HepG2 (cell line): ENCODE results near the gene FRMD1. TPM values are rescaled to one million over a fixed set of nuclear protein-coding genes. Genes with fewer than 3 reads are reported as not detected.

Source experiments
- AGO2 ChIP-seq: fragments of 200-400 bp; formaldehyde crosslinking; optimal IDR thresholded peaks from 2 replicates; pipeline ENCODE3; 2017; ENCODE audit warnings: mild to moderate bottlenecking, low read depth, low read length, moderate library complexity
- AKNA ChIP-seq: sonication (generic); formaldehyde crosslinking; IDR thresholded peaks from 2 replicates; pipeline ENCODE4 v1.4.0; 2020; ENCODE audit warnings: missing genetic modification reagents, borderline replicate concordance
- ERF ChIP-seq: IDR thresholded peaks from 2 replicates; pipeline ENCODE4 v1.6.1; 2018; ENCODE audit warnings: missing biosample characterization, missing genetic modification reagents
- GTF3A ChIP-seq: sonication (generic); formaldehyde crosslinking; conservative IDR thresholded peaks from 2 replicates; pipeline ENCODE4 v1.4.0; 2020; ENCODE audit warnings: mild to moderate bottlenecking, missing genetic modification reagents
- JARID2 ChIP-seq: sonication (generic); formaldehyde crosslinking; IDR thresholded peaks from 2 replicates; pipeline ENCODE4 v1.8.1; 2023; ENCODE audit warnings: missing genetic modification reagents, inconsistent platforms; ENCODE audit not compliant: insufficient replicate concordance
- KAT7 ChIP-seq: IDR thresholded peaks from 2 replicates; pipeline ENCODE4 v1.6.1; 2018; ENCODE audit warnings: borderline replicate concordance, missing compliant biosample characterization
- KIAA2018 ChIP-seq: sonication (generic); formaldehyde crosslinking; IDR thresholded peaks from 2 replicates; pipeline ENCODE4 v1.5.0; 2020; ENCODE audit warnings: mild to moderate bottlenecking, missing genetic modification reagents, borderline replicate concordance
- MXD3 ChIP-seq: IDR thresholded peaks from 2 replicates; pipeline ENCODE4 v1.6.1; 2016; ENCODE audit warnings: mild to moderate bottlenecking, missing biosample characterization, missing genetic modification reagents
- RARA ChIP-seq: IDR thresholded peaks from 2 replicates; pipeline ENCODE4 v1.6.1; 2016; ENCODE audit warnings: missing genetic modification reagents, missing compliant biosample characterization
- SRF ChIP-seq: IDR thresholded peaks from 2 replicates; pipeline ENCODE4 v1.6.1; 2011; ENCODE audit warnings: mild to moderate bottlenecking, low read depth, low read length, moderate library complexity
- TFE3 ChIP-seq: IDR thresholded peaks from 2 replicates; pipeline ENCODE4 v1.6.1; 2016
- ZNF354B ChIP-seq: sonication (generic); formaldehyde crosslinking; IDR thresholded peaks from 2 replicates; pipeline ENCODE4 v1.8.0; 2022; ENCODE audit warnings: mild to moderate bottlenecking, missing genetic modification reagents
- ZNF501 ChIP-seq: sonication (generic); formaldehyde crosslinking; IDR thresholded peaks from 2 replicates; pipeline ENCODE4 v1.5.1; 2020; ENCODE audit warnings: mild to moderate bottlenecking, moderate library complexity, missing genetic modification reagents
- polyA plus RNA-seq, 8 experiments: library from polyadenylated mRNA; depleted of rRNA in 3 of 8; stranded (reverse) in 7 of 8; unstranded in 1 of 8; fragments of >200 nt; fragmentation: Illumina TruSeq in 4 of 8; extraction: Trizol in 4 of 8; gene quantifications; 2 replicates each; pipeline versions ENCODE4 v1.2.1 to v1.2.3, GENCODE V29; 2011 to 2016; ENCODE audit warnings: low read depth in 4 of 8, missing spikeins in 1 of 8, mixed read lengths in 1 of 8; ENCODE audit not compliant: insufficient read depth in 1 of 8
- total RNA-seq, 5 experiments: library from RNA; depleted of rRNA; stranded (reverse); fragments of >200 nt; fragmentation: Illumina TruSeq; extraction: Trizol; gene quantifications; 2 replicates each; pipeline ENCODE4 v1.2.3, GENCODE V29; 2016; ENCODE audit warnings: low read depth in 1 of 5

The FRMD1 gene
- total and polyA plus RNA-seq, 2 of the 13 experiments (the other 11 are each of a cell fraction or from before 2014, with no cell fraction given), result 0.01 TPM; not detected in 1

GRCh38 chr6:168060521-168060931 lies 18.5 kb downstream of the FRMD1 start (continued):
- TF ChIP-seq TFE3 (CRISPR knock-in tag) (no peak), KAT7 (CRISPR knock-in tag) (no peak), AGO2 (no peak), ZNF354B (no peak), KIAA2018 (CRISPR knock-in tag) (no peak), ERF (CRISPR knock-in tag) (no peak), RARA (CRISPR knock-in tag) (no peak), MXD3 (CRISPR knock-in tag) (no peak), ZNF501 (CRISPR knock-in tag) (no peak; the same call in 1 of the 2 replicates), JARID2 (CRISPR knock-in tag) (no peak), SRF (no peak), AKNA (CRISPR knock-in tag) (no peak), GTF3A (CRISPR knock-in tag) (no peak)
